ENCODE data around the gene SDC1. TPM values are rescaled to one million over a fixed set of nuclear protein-coding genes. Genes with fewer than 3 reads are reported as not detected.
A peak's percentile ranks its signal among the peaks of the same experiment; 100 is the strongest.

SDC1 gene
- total RNA-seq, 1 experiment from 2014 or later, result 11.5 TPM

DNA sequence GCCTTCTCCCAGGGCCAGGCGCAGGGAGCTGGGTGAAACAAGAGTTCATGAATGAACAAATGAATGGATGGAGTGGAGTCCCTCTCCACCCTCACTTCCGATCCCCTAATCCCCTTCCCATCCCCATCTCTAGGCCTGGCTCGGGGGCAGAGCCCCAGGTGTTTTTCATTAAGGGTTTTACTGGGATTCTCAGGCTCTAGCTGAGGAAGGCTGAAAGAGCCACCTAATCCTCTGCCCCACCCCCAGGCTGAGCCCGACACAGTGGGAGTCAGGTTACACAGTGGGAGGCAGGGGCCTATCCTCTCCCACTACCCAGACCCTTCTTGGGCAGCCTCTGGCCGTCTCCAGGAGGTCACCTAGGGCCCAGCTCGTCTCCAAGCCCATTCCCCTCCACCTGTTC is 36.1 kb downstream of the SDC1 start:
- H3K27ac ChIP-seq (ENCODE audit: low read length), result no peak overlapping the region
- H3K9ac ChIP-seq (ENCODE audit: low read length), result no peak overlapping the region
- no peak overlapping the region for H3K4me3 ChIP-seq (ENCODE audit: low read length)
- H3K36me3 ChIP-seq (ENCODE audit: insufficient read depth, low read length), result no peaks in the 10 kb centered on the region
- H3K9me2 ChIP-seq (replicated peaks; ENCODE audit: insufficient read depth, low read length), result no peaks in the 10 kb centered on the region
- H3K4me1 ChIP-seq (ENCODE audit: low read length), result peaks cover 22% of the 10 kb centered on the region
- no peak for DNase-seq
- no peaks in the 10 kb centered on the region for H3K9me3 ChIP-seq (ENCODE audit: low read length)
- H3K4me2 ChIP-seq (ENCODE audit: low read depth, low read length, poor library complexity, severe bottlenecking), result no peak overlapping the region
- H3K27me3 ChIP-seq (ENCODE audit: low read length), result no peaks in the 10 kb centered on the region
- H4K20me1 ChIP-seq (ENCODE audit: insufficient read depth, low read depth, low read length), result no peaks in the 10 kb centered on the region
- no peaks in the 10 kb centered on the region for H3K79me2 ChIP-seq (ENCODE audit: low read length)
- H2AFZ ChIP-seq (ENCODE audit: low read length), result no peak overlapping the region

DNA sequence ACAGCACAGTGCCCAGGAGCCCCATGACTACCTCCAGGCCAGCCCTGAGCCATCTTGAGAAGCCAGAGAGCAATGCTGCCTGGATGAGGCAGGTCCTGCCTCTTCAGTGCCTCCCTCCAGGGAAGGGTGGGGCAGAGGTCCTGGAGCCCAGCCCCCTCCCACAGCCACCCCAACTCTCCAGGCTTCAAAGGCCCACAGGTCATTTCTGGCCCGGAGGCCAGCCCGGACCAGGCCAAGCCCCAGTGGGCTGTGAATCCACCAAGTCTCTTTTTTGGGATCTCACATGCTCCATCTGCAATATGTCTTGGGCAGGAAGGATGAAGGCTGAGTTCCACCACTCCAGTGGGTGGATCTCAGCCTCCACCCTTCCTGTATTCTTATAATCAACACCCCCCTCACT is 36.7 kb downstream of the SDC1 start:
- Histone ChIP-seq H3K9me2 (replicated peaks; ENCODE audit: insufficient read depth, low read length) (no peaks in the 10 kb centered on the region), H3K79me2 (ENCODE audit: low read length) (no peaks in the 10 kb centered on the region), H3K4me2 (ENCODE audit: low read depth, low read length, poor library complexity, severe bottlenecking) (no peak overlapping the region), H2AFZ (ENCODE audit: low read length) (no peak overlapping the region), H3K36me3 (ENCODE audit: insufficient read depth, low read length) (no peaks in the 10 kb centered on the region), H3K4me1 (ENCODE audit: low read length) (peaks cover 22% of the 10 kb centered on the region), H3K27me3 (ENCODE audit: low read length) (no peaks in the 10 kb centered on the region), H3K27ac (ENCODE audit: low read length) (no peak overlapping the region), H4K20me1 (ENCODE audit: insufficient read depth, low read depth, low read length) (no peaks in the 10 kb centered on the region), H3K9ac (ENCODE audit: low read length) (no peak overlapping the region), H3K9me3 (ENCODE audit: low read length) (no peaks in the 10 kb centered on the region), H3K4me3 (ENCODE audit: low read length) (no peak overlapping the region)
- DNase-seq, result no peak

DNA sequence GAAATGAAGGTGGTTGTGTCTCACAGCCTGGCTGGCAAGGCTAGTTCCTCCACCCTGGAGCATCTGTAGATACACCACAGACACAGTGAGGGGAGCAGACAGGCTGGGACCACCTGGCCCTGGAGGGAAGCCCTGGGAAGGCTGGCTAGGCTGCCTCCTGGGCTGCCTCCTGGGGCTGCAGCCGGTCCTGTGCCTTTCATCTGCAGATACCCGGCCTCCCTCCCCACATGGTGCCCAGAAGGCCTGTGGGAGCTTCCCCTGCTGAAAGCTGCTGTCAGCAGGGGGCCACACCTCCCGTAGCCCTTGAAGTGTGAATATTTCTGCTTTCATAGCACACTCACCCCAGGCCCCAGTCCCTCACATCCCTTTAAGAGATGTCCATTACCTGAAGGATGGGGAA is 37.6 kb downstream of the SDC1 start:
- DNase-seq, result no peak
- Histone ChIP-seq H3K79me2 (ENCODE audit: low read length) (no peaks in the 10 kb centered on the region), H3K4me1 (ENCODE audit: low read length) (peaks cover 22% of the 10 kb centered on the region), H3K9me2 (replicated peaks; ENCODE audit: insufficient read depth, low read length) (no peaks in the 10 kb centered on the region), H3K27me3 (ENCODE audit: low read length) (no peaks in the 10 kb centered on the region), H2AFZ (ENCODE audit: low read length) (0 out of 2 replicates have a peak overlapping the region, but pooled peaks have one; percentile 84), H3K4me3 (ENCODE audit: low read length) (peak overlapping the region; percentile 43; the same call in 1 of the 2 replicates), H3K27ac (ENCODE audit: low read length) (no peak overlapping the region), H3K9ac (ENCODE audit: low read length) (peak overlapping the region; percentile 53), H4K20me1 (ENCODE audit: insufficient read depth, low read depth, low read length) (no peaks in the 10 kb centered on the region), H3K9me3 (ENCODE audit: low read length) (no peaks in the 10 kb centered on the region), H3K36me3 (ENCODE audit: insufficient read depth, low read length) (no peaks in the 10 kb centered on the region), H3K4me2 (ENCODE audit: low read depth, low read length, poor library complexity, severe bottlenecking) (peak overlapping the region; percentile 56)

DNA sequence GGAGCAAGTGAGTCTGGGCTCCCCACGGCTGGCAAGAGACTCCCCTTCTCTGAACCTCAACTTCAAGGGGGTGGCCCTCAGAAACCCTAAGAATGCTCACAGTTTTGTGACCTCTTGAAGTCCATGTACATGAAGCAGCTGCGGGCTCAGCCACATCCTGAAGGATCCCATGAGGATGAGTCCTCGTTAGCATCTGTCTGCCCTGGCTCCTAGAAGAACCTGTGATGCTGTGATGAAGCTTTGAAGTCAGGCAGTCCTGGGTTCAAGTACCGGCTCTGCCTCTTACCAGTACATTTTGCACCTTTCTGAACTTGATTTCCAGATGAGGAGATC is 38.1 kb downstream of the SDC1 start:
- peak overlapping the region; percentile 53 for H3K9ac ChIP-seq (ENCODE audit: low read length)

DNA sequence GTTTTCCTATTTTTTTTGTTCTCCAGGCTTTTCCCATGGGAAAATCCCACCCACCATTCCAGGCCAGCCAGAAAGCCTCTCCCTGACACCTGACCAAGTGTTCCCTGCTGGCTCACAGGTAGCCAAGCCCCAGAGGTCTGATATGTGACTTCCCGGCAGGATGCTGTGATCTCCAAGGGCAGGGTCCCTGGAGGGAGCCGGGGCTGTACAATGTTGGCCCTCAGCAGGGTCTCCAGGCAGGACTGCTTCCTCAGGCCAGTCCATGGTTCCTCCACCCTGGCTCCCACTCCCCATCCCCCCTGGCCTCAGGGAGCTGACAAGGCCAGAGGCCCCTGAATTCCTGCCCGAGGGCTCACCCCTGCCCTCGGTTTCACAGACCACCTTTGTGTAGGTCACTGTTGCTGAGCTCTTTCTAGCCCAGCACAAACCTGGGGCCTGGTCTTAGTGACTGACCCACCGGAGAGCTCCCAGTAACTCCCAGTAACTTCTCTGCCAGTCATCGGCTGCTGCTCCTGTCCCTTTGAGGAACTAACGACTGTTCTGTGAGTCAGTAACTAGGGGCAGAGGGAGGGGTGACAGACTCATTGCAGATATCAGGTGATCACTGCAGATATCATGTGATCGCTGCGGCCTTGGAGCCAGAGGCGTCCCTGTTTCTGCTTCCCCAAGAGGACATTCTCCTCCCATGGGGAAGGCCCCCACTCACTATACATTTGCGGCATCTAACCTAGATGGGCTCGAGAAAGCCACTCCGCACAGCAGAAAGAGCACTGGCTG is 38.7 kb downstream of the SDC1 start:
- H3K4me2 ChIP-seq (ENCODE audit: low read depth, low read length, poor library complexity, severe bottlenecking), result peak overlapping the region; percentile 56
- peak overlapping the region; percentile 84 for H2AFZ ChIP-seq (ENCODE audit: low read length)

More for the DNA sequence above, 38.1 kb downstream of the SDC1 start:
- Histone ChIP-seq H3K27me3 (ENCODE audit: low read length) (no peaks in the 10 kb centered on the region), H3K4me1 (ENCODE audit: low read length) (peaks cover 22% of the 10 kb centered on the region), H3K79me2 (ENCODE audit: low read length) (no peaks in the 10 kb centered on the region), H3K4me2 (ENCODE audit: low read depth, low read length, poor library complexity, severe bottlenecking) (peak overlapping the region; percentile 56), H3K9me3 (ENCODE audit: low read length) (no peaks in the 10 kb centered on the region), H3K9me2 (replicated peaks; ENCODE audit: insufficient read depth, low read length) (no peaks in the 10 kb centered on the region), H3K4me3 (ENCODE audit: low read length) (peak overlapping the region; percentile 43; the same call in 1 of the 2 replicates), H3K27ac (ENCODE audit: low read length) (no peak overlapping the region), H4K20me1 (ENCODE audit: insufficient read depth, low read depth, low read length) (no peaks in the 10 kb centered on the region), H2AFZ (ENCODE audit: low read length) (peak overlapping the region; percentile 84), H3K36me3 (ENCODE audit: insufficient read depth, low read length) (no peaks in the 10 kb centered on the region)
- DNase-seq, result no peak

DNA sequence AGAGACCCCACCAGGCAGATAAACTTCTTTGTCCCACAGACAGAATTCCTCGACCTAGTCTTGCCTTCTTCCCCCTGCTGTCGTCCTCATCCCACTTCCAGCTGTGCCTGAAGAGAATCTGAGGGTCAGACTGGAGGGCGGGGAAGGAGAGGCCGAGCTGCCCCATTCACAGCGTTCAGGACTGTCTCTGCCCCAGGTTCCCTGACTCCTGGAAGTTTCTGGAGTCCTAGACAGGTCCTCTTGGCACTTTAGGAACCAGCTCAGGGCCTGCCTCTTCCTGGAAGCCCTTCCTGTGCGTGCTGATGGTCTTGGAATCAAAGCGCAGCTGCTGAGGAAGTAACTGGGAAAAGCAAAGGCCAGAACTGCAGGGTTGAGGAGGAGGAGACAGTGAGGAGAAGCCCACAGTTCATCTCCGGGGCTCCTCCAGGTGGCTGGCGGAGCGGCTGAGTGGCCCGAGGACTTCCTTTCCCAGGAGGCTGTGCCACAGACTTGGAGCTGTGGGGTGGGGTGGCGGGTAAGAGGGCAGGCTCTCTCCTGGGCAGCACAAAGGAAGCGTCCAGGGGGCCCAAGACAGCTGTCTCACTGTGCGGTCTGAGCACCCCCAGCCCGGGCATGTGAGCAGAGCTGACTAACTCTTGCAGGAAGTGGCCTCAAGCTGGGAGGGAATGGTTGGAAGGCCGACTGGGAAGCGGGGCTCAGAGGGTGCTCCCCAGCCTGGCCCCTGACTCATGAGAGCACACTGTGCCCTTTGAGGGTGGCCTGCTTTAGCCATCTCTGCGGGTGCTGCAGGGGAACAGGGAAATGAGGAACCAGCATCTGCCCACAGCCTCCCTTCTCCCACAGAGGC is 39.5 kb downstream of the SDC1 start:
- DNase-seq, result no peak
- Histone ChIP-seq H3K79me2 (ENCODE audit: low read length) (no peaks in the 10 kb centered on the region), H3K9me2 (replicated peaks; ENCODE audit: insufficient read depth, low read length) (no peaks in the 10 kb centered on the region), H3K9ac (ENCODE audit: low read length) (peak overlapping the region; percentile 53; the same call in 1 of the 2 replicates), H3K27ac (ENCODE audit: low read length) (no peak overlapping the region), H3K4me3 (ENCODE audit: low read length) (no peak overlapping the region), H2AFZ (ENCODE audit: low read length) (no peak overlapping the region), H3K9me3 (ENCODE audit: low read length) (no peaks in the 10 kb centered on the region), H3K4me2 (ENCODE audit: low read depth, low read length, poor library complexity, severe bottlenecking) (peak overlapping the region; percentile 56), H3K36me3 (ENCODE audit: insufficient read depth, low read length) (no peaks in the 10 kb centered on the region), H4K20me1 (ENCODE audit: insufficient read depth, low read depth, low read length) (no peaks in the 10 kb centered on the region), H3K4me1 (ENCODE audit: low read length) (peaks cover 22% of the 10 kb centered on the region), H3K27me3 (ENCODE audit: low read length) (no peaks in the 10 kb centered on the region)

More for the DNA sequence above, 38.7 kb downstream of the SDC1 start:
- H3K27ac ChIP-seq (ENCODE audit: low read length), result no peak overlapping the region
- H3K27me3 ChIP-seq (ENCODE audit: low read length), result no peaks in the 10 kb centered on the region
- no peaks in the 10 kb centered on the region for H3K36me3 ChIP-seq (ENCODE audit: insufficient read depth, low read length)
- peak overlapping the region; percentile 43; the same call in 1 of the 2 replicates for H3K4me3 ChIP-seq (ENCODE audit: low read length)
- no peaks in the 10 kb centered on the region for H3K9me3 ChIP-seq (ENCODE audit: low read length)
- H3K4me1 ChIP-seq (ENCODE audit: low read length), result peaks cover 22% of the 10 kb centered on the region
- no peaks in the 10 kb centered on the region for H4K20me1 ChIP-seq (ENCODE audit: insufficient read depth, low read depth, low read length)
- H3K9me2 ChIP-seq (replicated peaks; ENCODE audit: insufficient read depth, low read length), result no peaks in the 10 kb centered on the region
- H3K9ac ChIP-seq (ENCODE audit: low read length), result peak overlapping the region; percentile 53
- no peaks in the 10 kb centered on the region for H3K79me2 ChIP-seq (ENCODE audit: low read length)
- DNase-seq, result peak; percentile 91

DNA sequence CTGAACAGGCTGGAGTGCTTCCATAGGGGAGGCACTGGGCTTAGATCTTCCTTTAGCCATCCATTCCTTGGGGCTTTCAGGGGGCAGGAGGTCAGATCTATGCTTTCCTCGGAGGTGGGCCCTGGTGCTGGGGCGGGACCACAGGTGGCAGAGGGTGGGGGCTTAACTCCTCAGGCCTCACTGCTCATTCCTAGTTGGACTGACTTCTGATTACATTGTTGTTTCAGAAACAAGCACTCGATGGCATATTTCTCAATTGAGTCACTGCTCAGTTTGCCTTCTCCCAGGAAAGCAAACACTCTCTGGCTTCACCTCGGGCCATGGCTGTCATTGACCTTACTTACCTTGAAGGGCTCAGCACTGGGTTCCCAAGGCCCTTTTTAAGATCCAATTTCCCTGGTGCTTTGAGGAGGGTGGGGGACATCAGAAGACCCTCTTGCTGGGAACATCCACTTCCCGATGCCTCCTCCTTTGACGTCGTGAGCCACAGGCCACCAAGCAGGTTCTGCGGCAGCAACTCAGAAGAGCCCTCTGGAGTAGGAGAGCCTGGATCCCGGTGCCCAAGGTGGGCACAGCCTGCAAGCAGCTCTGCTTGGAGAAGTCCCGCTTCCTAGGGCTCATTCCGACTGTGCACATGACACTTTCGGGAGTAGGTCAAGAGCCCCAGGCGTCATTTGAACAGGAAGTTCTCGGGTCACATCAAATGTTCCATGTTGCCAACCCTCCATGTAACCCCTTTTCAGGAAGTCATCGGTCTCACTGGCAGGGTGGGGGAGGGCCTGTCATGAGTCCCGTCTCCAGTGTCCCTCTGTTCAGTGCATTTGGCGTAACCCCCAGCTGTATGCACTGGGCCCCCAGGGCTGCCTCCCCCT is 40.6 kb downstream of the SDC1 start:
- Histone ChIP-seq H3K9me3 (ENCODE audit: low read length) (no peaks in the 10 kb centered on the region), H3K79me2 (ENCODE audit: low read length) (no peaks in the 10 kb centered on the region), H2AFZ (ENCODE audit: low read length) (no peak overlapping the region), H3K9me2 (replicated peaks; ENCODE audit: insufficient read depth, low read length) (no peaks in the 10 kb centered on the region), H3K4me1 (ENCODE audit: low read length) (peaks cover 22% of the 10 kb centered on the region), H3K27me3 (ENCODE audit: low read length) (no peaks in the 10 kb centered on the region), H3K4me2 (ENCODE audit: low read depth, low read length, poor library complexity, severe bottlenecking) (no peak overlapping the region), H3K4me3 (ENCODE audit: low read length) (no peak overlapping the region), H3K27ac (ENCODE audit: low read length) (no peak overlapping the region), H3K9ac (ENCODE audit: low read length) (no peak overlapping the region), H3K36me3 (ENCODE audit: insufficient read depth, low read length) (no peaks in the 10 kb centered on the region), H4K20me1 (ENCODE audit: insufficient read depth, low read depth, low read length) (no peaks in the 10 kb centered on the region)
- no peak for DNase-seq

Data from Karpas-422 (cell line).